OCI-LY3 (cell line): ENCODE measurements around the gene PER1.
A peak's percentile ranks its signal among the peaks of the same experiment; 100 is the strongest.

ENCODE experiments used
- H2AFZ ChIP-seq: fragments of 200-600, 300-600 bp; shearing (Covaris generic); 2 replicates; pipeline ENCODE4 v1.6.0; 2014; ENCODE audit warnings: antibody characterized with exemption, low read depth, low read length
- H3K27ac ChIP-seq: fragments of 200-600, 300-600 bp; sonication (generic); 2 replicates; pipeline ENCODE4 v1.5.1; 2014; ENCODE audit warnings: mild to moderate bottlenecking, low read length, moderate library complexity, mixed read lengths
- H3K27me3 ChIP-seq: fragments of 200-600, 300-600 bp; sonication (generic); 2 replicates; pipeline ENCODE4 v1.6.1; 2014; ENCODE audit warnings: low read depth, low read length, mixed read lengths
- H3K36me3 ChIP-seq: fragments of 200-600, 300-600 bp; sonication (generic); replicated peaks from 2 replicates; pipeline ENCODE3; 2014; ENCODE audit warnings: low read depth, low read length, mixed read lengths
- H3K4me1 ChIP-seq: fragments of 300-600, 200-600 bp; sonication (generic); 2 replicates; pipeline ENCODE4 v1.6.1; 2014; ENCODE audit warnings: low read length, mixed read lengths
- H3K4me2 ChIP-seq: fragments of 200-600, 300-600 bp; sonication (generic); 2 replicates; pipeline ENCODE4 v1.6.1; 2014; ENCODE audit warnings: low read length, mixed read lengths
- H3K4me3 ChIP-seq: fragments of 300-600, 200-600 bp; sonication (generic); 2 replicates; pipeline ENCODE4 v1.5.1; 2014; ENCODE audit warnings: antibody characterized with exemption, mild to moderate bottlenecking, low read length, moderate library complexity
- H3K79me2 ChIP-seq: fragments of 300-600, 200-600 bp; shearing (Covaris generic); 2 replicates; pipeline ENCODE4 v1.6.1; 2014; ENCODE audit warnings: mild to moderate bottlenecking, low read length, mixed read lengths
- H3K9ac ChIP-seq: fragments of 300-600, 200-600 bp; shearing (Covaris generic); 2 replicates; pipeline ENCODE4 v1.6.0; 2014; ENCODE audit warnings: mild to moderate bottlenecking, low read length, moderate library complexity
- H3K9me3 ChIP-seq: fragments of 200-600, 300-600 bp; shearing (Covaris generic); 2 replicates; pipeline ENCODE4 v1.6.1; 2014; ENCODE audit warnings: low read length, mixed read lengths; ENCODE audit not compliant: insufficient read depth
- H4K20me1 ChIP-seq: fragments of 200-600, 300-600 bp; sonication (generic); 2 replicates; pipeline ENCODE4 v1.6.1; 2016; ENCODE audit warnings: low read length, mixed read lengths; ENCODE audit not compliant: insufficient read depth
- CTCF ChIP-seq: fragments of 200-600, 300-600 bp; sonication (generic); IDR thresholded peaks from 2 replicates; pipeline ENCODE4 v1.5.1; 2014; ENCODE audit warnings: antibody characterized with exemption, low read length, low read depth
- EZH2phosphoT487 ChIP-seq: fragments of 200-600 bp; shearing (Covaris generic); IDR thresholded peaks from 2 replicates; pipeline ENCODE4 v1.6.1; 2018; ENCODE audit warnings: antibody characterized with exemption, mixed run types, low read depth

PER1 gene

GRCh38 chr17:8158267-8159031 is 6.2 kb upstream of the PER1 start:
- TF ChIP-seq CTCF = peak; percentile 59
- TF ChIP-seq EZH2phosphoT487 = no peak
- Histone ChIP-seq H3K27ac (peak overlapping the region; percentile 54; the same call in 1 of the 2 replicates), H3K79me2 (peaks cover 21% of the 10 kb centered on the region), H3K4me2 (peak overlapping the region; percentile 54), H3K9me3 (no peaks in the 10 kb centered on the region), H2AFZ (no peak overlapping the region), H3K4me1 (peaks cover 26% of the 10 kb centered on the region), H3K4me3 (0 out of 2 replicates have a peak overlapping the region, but pooled peaks have one; percentile 42), H3K9ac (no peak overlapping the region), H3K27me3 (no peaks in the 10 kb centered on the region), H4K20me1 (peaks cover 8% of the 10 kb centered on the region; the same call in 1 of the 2 replicates), H3K36me3 (peaks cover 7% of the 10 kb centered on the region)

- Histone ChIP-seq H3K27me3 (no peaks in the 10 kb centered on the region), H3K4me2 (peak overlapping the region; percentile 99), H3K27ac (peak overlapping the region; percentile 78), H3K9me3 (no peaks in the 10 kb centered on the region), H4K20me1 (peaks cover 1% of the 10 kb centered on the region; the same call in 1 of the 2 replicates), H3K4me1 (peaks cover 24% of the 10 kb centered on the region), H2AFZ (no peak overlapping the region), H3K36me3 (peaks cover 7% of the 10 kb centered on the region), H3K79me2 (peaks cover 12% of the 10 kb centered on the region), H3K9ac (peak overlapping the region; percentile 77), H3K4me3 (peak overlapping the region; percentile 84)
- TF ChIP-seq CTCF (no peak), EZH2phosphoT487 (no peak)
These were observed 4.2 kb upstream of the PER1 start for GRCh38 chr17:8156246-8156992.

GRCh38 chr17:8155996-8156245 is 3.7 kb upstream of the PER1 start:
- H3K27me3 ChIP-seq = no peaks in the 10 kb centered on the region
- H3K36me3 ChIP-seq = peaks cover 7% of the 10 kb centered on the region
- no peaks in the 10 kb centered on the region for H3K9me3 ChIP-seq
- peak overlapping the region; percentile 84 for H3K4me3 ChIP-seq
- no peak overlapping the region for H2AFZ ChIP-seq
- H4K20me1 ChIP-seq = no peaks in the 10 kb centered on the region
- TF ChIP-seq EZH2phosphoT487 = no peak
- no peak for TF ChIP-seq CTCF
- H3K9ac ChIP-seq = peak overlapping the region; percentile 17; the same call in 1 of the 2 replicates
- H3K79me2 ChIP-seq = peaks cover 11% of the 10 kb centered on the region; the same call in 1 of the 2 replicates
- peak overlapping the region; percentile 83 for H3K4me2 ChIP-seq
- no peak overlapping the region for H3K27ac ChIP-seq
- peaks cover 20% of the 10 kb centered on the region for H3K4me1 ChIP-seq

- H3K27ac ChIP-seq = no peak overlapping the region
These were observed 3.2 kb upstream of the PER1 start for GRCh38 chr17:8155231-8155995.

More at GRCh38 chr17:8155231-8155995, 3.2 kb upstream of the PER1 start:
- no peaks in the 10 kb centered on the region for H4K20me1 ChIP-seq
- H3K79me2 ChIP-seq = peaks cover 16% of the 10 kb centered on the region; the same call in 1 of the 2 replicates
- no peaks in the 10 kb centered on the region for H3K27me3 ChIP-seq
- H3K4me3 ChIP-seq = peak overlapping the region; percentile 84
- H2AFZ ChIP-seq = no peak overlapping the region
- H3K9me3 ChIP-seq = no peaks in the 10 kb centered on the region
- H3K9ac ChIP-seq = peak overlapping the region; percentile 17; the same call in 1 of the 2 replicates
- no peak for TF ChIP-seq CTCF
- TF ChIP-seq EZH2phosphoT487 = no peak
- peak overlapping the region; percentile 83 for H3K4me2 ChIP-seq
- peaks cover 7% of the 10 kb centered on the region for H3K36me3 ChIP-seq
- H3K4me1 ChIP-seq = peaks cover 23% of the 10 kb centered on the region
